ENCODE measurements around the gene ARHGEF38.

DNA sequence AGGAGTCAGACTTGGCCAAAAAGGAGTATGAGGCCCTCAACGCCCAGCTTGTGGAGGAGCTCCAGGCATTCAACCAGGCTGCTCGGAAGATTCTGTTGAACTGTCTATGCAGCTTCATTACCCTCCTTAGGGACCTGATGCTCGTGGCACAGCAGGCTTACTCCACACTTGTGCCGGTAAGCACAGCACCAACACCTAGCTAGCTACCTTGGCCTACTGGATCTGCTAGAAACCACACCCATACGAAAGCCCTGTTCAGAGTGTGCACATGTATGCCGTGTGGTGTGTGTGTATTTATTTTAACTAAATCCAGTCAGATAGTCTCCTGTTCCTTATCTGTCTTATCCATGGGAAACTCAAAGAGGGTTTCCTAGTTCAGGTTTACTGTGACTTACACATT, 106.8 kb downstream of the ARHGEF38 start:
- TF ChIP-seq, protein P1, sequence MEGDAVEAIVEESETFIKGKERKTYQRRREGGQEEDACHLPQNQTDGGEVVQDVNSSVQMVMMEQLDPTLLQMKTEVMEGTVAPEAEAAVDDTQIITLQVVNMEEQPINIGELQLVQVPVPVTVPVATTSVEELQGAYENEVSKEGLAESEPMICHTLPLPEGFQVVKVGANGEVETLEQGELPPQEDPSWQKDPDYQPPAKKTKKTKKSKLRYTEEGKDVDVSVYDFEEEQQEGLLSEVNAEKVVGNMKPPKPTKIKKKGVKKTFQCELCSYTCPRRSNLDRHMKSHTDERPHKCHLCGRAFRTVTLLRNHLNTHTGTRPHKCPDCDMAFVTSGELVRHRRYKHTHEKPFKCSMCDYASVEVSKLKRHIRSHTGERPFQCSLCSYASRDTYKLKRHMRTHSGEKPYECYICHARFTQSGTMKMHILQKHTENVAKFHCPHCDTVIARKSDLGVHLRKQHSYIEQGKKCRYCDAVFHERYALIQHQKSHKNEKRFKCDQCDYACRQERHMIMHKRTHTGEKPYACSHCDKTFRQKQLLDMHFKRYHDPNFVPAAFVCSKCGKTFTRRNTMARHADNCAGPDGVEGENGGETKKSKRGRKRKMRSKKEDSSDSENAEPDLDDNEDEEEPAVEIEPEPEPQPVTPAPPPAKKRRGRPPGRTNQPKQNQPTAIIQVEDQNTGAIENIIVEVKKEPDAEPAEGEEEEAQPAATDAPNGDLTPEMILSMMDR (IDR thresholded peaks at IDR 0.05), result no peak
- TF ChIP-seq POLR2A (IDR thresholded peaks at IDR 0.05), result no peak
